ENCODE results near the gene SNX7.

DNA sequence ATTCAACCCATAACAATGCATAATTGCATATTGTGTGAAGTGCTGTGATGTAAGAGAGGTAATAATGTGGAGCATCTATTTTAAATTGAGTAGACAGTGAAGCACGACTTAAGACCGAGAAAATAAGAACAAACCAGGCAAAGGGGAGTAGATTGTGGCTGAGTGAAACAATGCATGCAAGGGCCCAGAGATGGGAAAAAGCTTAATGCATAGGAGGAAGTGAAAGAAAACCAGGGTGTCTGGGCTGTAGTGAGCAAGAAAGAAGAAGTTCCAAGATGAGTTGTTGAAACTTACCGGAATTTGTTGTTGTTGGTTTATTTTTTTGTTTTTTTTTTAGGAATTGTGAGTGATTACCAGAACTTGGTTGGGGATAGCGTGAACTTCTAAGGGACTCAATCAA is 104.7 kb downstream of the SNX7 start:
- TF ChIP-seq, protein P1, sequence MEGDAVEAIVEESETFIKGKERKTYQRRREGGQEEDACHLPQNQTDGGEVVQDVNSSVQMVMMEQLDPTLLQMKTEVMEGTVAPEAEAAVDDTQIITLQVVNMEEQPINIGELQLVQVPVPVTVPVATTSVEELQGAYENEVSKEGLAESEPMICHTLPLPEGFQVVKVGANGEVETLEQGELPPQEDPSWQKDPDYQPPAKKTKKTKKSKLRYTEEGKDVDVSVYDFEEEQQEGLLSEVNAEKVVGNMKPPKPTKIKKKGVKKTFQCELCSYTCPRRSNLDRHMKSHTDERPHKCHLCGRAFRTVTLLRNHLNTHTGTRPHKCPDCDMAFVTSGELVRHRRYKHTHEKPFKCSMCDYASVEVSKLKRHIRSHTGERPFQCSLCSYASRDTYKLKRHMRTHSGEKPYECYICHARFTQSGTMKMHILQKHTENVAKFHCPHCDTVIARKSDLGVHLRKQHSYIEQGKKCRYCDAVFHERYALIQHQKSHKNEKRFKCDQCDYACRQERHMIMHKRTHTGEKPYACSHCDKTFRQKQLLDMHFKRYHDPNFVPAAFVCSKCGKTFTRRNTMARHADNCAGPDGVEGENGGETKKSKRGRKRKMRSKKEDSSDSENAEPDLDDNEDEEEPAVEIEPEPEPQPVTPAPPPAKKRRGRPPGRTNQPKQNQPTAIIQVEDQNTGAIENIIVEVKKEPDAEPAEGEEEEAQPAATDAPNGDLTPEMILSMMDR (IDR thresholded peaks at IDR 0.05; ENCODE audit: extremely low read depth in 1 of 2, insufficient read depth in 1 of 2, low read depth in 1 of 2, low read length in 2 of 2): no peak
- TF ChIP-seq EZH2 (IDR thresholded peaks at IDR 0.05; ENCODE audit: borderline replicate concordance, low read depth, low read length, severe bottlenecking): no peak
- TF ChIP-seq POLR2AphosphoS5 (IDR thresholded peaks at IDR 0.05; ENCODE audit: insufficient read depth, low read depth, low read length): no peak
- no peak for TF ChIP-seq JUN (IDR thresholded peaks at IDR 0.05; ENCODE audit: borderline replicate concordance, insufficient read depth, insufficient read length, low read depth)
- TF ChIP-seq POLR2A (IDR thresholded peaks at IDR 0.05; ENCODE audit: low read depth, low read length): no peak
- TF ChIP-seq FOS (IDR thresholded peaks at IDR 0.05; ENCODE audit: borderline replicate concordance, insufficient read depth, low read length): no peak
- no peak for TF ChIP-seq GATA2 (IDR thresholded peaks at IDR 0.05; ENCODE audit: insufficient read depth, insufficient read length, low read depth, low read length)
